Measurements from ENCODE around the gene SLC25A4.
"Not testable (repeated sequence)": the region's sequence is repeated elsewhere in the genome, so short reads cannot be mapped to it uniquely, and the experiment has no call there.

Gene SLC25A4

DNA sequence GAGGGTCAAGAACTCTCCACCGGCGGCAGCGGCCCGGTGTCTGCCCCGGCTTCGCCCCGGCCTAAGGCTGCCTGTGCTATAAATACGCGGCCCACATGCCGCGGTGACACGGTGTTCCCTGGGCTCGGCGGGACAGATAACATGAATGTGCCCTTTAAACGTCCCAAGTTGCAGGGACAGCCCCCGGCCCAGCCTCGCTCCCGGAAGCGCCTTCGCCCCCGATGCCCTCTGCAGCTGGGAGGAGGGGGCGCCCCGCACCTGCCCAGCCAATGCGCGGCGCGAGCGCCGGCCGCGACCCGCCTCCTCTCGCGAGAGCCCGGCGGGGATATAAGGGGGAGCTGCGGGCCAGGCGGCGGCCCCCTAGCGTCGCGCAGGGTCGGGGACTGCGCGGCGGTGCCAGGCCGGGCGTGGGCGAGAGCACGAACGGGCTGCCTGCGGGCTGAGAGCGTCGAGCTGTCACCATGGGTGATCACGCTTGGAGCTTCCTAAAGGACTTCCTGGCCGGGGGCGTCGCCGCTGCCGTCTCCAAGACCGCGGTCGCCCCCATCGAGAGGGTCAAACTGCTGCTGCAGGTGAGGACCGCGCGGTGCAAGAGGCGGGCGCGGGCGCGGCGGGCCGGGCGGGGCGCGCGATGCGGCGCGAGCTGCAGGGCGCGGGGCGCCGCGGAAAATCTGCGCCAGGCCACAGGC, at the start of gene SLC25A4:
SLC25A4 (plus strand) TSS at position 355 of the 689 bp plus-strand sequence; CDS start at position 462, 107 bp downstream.
- DNase-seq (ENCODE audit: low read depth in 3 of 3), result peak; percentile 60 to 69 (median 66)

DNA sequence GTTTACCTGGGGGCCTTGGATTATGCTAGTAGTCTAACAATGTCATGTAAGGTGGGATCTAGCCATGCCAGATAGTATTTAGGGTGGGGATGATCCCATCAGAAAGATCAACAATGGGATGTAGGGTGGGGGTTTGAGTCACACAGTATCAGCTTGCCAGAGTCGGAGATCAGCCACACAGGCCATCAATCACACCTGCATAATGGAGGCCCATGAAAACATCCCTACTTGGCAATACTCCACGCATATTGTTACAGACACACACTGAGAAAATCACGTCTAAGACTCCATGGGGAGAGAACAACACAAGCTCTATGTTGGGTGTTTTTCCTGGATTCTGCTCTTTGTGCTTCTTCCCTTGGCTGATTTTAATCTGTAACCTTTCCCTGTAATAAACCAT, 49.5 kb upstream of the SLC25A4 start:
- DNase-seq (ENCODE audit: low read depth in 3 of 3), result no peak

DNA sequence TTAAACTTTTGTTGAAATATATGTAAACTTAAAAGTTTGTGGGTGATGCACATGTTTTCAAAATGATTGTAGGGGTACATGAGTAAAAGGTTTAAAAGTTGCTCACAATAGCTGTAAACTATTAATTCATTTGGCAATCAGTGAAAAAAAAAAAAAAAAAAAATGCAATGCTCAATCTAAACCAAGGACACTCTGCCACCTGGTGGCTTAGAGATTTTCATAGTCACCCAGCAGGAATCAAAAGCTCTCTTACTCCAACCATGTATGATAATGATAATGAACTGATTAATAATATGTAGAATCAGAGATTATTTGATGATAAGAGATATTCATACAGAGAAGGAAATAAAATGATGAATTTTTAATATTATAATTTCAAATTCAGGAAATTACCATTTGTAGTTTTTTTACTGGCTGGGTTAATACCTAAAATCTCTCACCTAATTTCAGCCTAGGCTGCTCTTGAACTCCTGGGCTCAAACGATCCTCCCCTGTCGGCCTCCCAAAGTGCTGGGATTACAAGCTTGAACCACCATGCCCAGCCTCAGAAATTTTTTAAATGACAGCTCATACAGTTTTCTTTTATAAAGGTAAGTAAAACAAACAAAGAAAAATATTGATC, 46.9 kb upstream of the SLC25A4 start:
- no peak for DNase-seq (ENCODE audit: low read depth in 3 of 3)

DNA sequence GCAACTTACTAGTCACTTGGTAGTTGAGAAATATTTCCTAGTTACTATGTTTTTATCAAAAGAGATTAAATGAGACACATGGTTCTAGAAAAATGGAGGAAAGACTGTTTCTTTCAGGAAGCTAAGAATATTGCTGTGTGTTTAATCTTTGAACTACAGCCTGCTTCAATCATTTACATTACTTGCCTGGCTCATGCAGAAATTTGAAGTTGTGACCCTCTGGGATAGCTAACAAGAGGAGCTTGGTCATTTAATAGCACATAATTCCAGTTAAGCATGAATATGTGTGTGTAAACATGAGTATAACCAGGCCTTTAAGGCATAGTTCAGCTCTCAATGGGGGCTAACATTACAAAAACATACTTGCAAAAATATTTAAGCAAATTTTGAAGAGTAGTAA, 44.6 kb upstream of the SLC25A4 start:
- DNase-seq (ENCODE audit: low read depth in 3 of 3), result no peak

DNA sequence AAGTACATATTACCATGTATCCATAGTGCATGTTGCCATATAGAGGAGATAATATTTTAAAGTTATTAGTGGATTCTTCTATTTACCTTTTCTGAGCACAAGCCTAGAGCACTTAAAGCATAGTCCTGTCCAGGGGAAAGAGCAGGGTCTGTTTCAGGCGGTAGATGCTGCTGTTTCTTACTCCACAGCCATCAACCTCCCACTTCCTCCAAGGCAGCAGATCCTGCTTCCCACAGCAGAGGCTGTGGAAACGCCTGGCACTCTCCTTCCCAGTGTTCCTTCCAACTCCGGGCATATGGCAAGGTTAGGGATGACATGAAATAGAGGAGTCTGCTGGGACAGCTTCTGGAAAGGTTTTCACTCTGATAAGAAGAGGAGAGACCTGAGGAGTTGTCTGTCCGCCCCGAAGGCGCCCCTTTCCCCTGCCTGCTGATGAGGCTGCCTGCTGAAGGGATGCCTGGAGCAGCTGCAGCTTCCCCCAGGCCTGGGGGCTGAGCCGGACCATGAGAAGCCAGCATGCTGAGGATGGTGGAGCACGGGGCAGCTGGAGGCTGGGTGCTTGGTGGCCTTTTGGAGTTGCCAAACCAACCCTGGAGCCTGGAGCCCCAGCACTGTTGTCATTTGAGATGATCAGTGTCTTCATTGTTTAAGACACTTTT, 43.9 kb upstream of the SLC25A4 start:
- no peak for DNase-seq (ENCODE audit: low read depth in 3 of 3)

DNA sequence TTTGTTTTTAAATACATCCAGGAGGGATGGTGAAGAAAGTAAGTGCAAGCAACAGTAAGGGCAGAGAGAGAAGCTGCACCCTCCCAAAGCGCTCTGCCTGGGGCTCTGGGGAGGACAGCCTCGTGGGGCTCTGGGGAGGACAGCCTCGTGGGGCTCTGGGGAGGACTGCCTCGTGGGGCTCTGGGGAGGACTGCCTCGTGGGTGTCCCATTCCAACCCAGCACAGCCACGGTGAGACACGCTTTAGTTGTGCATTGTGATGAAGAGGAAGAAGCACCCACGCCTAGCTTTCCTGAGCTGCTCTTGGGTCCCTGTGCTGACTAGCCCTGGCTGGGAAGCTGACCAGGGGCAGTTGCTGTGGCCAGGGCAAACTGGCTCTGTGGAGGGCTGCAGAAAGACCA, 43.1 kb upstream of the SLC25A4 start:
- no peak for DNase-seq (ENCODE audit: low read depth in 3 of 3)

DNA sequence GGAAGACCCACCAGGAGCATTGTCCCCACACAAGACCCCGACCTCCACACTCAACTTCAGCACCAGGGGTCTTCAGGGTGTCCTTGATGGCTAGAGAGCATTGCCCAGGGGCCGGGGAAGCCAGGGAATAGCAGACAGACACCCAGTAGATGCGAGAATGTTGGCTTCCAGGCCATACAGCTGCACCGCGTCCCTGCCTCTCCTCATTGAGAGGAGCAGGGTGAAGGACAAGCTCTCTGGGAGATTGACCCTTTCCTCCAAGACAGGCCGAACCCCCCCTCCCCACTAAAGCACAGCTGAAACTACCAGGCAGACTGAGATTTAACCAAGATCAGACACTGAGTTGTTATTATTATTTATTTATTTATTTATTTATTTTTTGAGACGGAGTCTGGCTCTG, 42.6 kb upstream of the SLC25A4 start:
- no peak for DNase-seq (ENCODE audit: low read depth in 3 of 3)

DNA sequence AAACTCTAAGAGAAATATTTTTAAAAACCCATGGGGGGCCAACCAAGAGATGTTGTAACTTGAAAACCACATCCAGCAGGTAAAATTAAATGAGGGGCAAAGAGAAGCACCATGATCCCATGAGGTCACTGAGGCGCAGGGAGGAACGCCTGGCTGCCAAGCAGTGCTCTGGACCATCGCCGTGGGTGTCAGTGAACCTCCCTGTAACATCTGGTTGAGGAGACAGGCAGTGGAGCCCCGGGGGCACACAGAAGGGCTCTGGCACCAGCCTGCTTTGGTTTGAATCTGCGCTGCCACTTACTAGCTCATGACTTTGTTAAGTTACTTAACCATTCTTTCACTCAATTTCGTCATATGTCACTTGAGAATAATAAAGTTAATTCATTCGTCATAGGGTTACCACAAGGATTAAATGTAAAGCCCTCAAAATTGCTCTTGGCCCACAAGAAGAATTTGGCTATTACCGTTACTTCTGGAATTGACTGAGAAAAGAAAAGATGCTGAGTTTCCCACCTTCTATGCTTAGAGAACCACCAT, 41.6 kb upstream of the SLC25A4 start:
- DNase-seq (ENCODE audit: low read depth in 3 of 3), result no peak

DNA sequence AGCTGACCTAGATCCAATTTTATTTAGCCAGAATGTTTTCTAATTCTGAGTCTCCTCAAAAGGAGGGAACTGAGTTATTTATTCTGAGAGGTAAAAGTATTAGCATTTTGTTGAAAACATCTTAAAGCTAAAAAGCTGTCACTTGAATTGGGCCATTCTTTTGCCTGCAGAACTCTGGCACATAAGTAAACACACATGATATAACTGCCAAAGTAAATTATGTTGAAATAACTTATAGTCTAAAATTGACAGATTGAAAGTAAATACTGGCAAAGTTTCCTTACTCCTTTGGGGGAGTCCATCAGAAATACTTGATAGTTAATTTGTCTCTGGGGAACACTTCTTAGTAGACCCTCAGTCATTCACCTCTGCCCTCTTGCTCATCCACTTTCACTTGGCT, 38.3 kb upstream of the SLC25A4 start:
- DNase-seq (ENCODE audit: low read depth in 3 of 3), result no peak

DNA sequence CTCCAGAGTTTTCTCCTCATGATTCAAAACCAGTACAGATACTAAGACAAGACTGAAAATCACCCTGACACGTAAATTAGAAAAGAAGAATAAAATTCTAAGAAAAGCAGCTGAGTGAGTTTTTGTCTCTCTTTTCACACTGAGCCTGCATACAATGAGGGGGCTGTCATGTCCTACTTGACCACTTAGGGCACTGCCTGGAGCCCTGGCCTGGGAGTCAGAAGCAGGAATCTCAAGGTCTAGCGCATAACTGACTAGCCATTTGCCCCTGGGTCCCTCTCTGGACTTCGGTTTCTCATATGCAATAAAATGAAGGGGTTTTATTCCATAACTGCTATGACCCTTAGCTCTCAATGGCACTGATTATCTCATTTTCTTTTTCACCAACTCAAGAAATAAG, 36.7 kb upstream of the SLC25A4 start:
- DNase-seq (ENCODE audit: low read depth in 3 of 3), result no peak

DNA sequence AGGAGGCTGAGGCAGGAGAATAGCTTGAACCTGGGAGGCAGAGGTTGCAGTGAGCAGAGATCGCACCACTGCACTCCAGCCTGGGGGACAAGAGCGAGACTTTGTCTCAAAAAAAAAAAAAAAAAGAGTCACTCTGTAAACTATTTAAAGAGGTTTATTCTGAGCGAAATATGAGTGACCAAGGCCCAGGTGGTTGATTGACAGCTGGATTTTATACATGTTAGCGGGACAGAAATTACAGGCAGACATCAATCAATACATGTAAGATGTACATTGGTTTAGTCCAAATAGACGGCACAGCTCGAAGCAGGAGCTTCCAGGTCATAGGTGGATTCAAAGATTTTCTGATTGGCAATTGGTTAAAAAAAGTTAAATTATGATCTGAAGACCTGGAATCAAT, 35.5 kb upstream of the SLC25A4 start:
- DNase-seq (ENCODE audit: low read depth in 3 of 3), result not testable (repeated sequence)

DNA sequence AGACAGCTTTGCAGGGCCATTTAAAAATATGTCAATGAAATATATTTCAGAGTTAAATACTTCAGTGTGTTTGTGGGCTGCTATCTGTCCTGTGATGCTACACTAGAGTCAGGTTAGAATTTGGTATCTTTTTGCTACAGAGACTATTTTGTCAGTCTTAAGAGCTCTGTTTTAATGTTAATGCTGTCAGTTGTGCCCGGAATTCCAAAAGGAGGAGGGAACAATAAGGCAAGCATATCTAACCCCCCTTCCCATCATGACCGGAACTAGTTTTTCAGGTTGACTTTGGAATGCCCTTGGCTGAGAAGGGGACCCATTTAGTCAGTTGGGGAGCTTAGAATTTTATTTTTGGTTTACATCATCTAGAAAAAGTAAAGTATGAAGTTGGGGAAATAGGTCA, 34.9 kb upstream of the SLC25A4 start:
- DNase-seq (ENCODE audit: low read depth in 3 of 3), result no peak

DNA sequence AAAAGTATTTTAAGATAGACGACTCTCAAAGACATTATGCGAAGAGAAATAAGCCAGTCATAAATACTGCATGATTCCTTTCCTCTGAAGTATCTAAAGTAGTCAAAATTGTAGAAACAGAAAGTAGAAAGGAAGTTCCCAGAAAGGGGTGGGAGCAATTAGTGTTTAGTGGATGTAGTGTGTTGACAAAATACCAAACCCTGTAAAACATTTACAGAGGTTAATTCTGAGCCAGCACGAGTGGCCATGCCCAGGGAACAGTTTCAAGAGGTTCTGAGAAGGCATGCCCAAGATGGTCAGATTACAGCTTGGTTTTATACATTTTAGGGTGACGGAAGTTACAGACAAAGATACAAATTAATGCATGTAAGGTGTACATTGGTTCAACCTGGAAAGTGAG, 34.4 kb upstream of the SLC25A4 start:
- no peak for DNase-seq (ENCODE audit: low read depth in 3 of 3)

DNA sequence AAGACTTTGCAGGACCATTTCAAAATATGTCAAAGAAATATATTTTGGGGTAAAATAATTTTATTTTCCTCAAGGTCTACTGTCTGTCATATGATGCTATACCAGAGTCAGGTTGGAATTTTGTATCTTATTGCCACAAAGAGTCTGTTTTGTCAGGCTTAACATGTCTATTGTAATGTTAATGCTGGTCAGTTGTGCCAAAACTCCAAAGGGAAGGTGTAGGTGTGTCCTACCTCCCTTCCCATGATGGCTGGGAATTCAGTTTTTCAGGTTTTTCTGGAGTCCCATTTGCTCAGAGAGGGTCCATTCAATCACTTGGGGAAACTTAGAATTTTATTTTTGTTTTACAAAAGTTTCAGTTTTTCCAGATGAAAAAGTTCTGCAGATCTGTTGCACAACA, 33.3 kb upstream of the SLC25A4 start:
- no peak for DNase-seq (ENCODE audit: low read depth in 3 of 3)

DNA sequence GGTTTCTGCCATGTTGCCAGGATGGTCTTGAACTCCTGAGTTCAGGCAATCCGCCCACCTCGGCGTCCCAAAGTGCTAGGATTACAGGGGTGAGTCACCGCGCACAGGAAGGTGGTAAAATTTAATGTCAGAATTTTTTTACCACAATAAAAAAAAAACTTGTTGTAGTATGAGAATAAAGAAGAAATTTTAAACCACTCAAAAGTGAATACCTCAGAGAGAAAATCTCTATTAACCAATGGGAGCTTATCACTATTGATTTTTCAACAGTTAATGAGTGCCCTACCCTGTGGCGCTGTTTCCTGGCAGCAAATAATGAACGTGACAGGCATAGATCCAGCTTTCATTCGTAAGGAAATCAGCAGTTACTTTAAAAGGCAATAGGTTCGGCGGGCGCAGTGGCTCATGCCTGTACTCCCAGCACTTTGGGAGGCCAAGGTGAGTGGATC, 32.7 kb upstream of the SLC25A4 start:
- DNase-seq (ENCODE audit: low read depth in 3 of 3), result no peak

DNA sequence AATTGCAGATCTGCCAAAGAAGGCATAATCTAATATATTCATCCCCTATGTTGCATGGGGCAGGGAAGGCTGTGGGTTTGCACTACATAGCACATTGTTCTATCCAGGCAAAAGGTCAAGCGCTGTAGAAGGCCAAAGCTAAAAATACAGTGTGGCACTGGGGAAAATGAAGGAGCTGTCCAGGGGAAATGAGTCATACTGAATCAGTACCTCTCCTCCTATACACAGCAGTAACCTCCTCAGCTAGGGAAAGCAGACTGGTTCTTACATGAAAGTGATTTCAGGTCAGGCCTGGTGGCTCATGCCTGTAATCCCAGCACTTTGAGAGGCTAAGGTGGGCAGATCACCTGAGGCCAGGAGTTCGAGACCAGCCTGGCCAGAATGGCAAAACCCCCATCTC, 31.0 kb upstream of the SLC25A4 start:
- DNase-seq (ENCODE audit: low read depth in 3 of 3), result no peak

DNA sequence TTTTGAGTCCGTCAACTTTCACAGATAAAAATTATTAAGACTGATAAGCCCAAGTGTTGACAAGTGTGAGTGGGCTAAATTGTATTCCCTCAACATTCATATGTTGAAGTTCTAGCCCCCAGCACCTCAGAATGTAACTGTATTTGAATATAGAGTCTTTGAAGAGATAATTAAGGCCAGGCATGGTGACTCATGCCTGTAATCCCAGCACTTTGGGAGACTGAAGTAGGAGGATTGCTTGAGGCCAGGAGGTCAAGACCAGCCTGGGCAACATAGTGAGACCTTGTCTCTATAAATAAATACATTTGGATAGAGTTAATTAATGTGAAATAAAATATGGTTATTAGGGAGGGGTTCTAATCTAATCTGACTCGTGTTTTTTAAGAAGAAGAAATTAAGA, 29.7 kb upstream of the SLC25A4 start:
- no peak for DNase-seq (ENCODE audit: low read depth in 3 of 3)

DNA sequence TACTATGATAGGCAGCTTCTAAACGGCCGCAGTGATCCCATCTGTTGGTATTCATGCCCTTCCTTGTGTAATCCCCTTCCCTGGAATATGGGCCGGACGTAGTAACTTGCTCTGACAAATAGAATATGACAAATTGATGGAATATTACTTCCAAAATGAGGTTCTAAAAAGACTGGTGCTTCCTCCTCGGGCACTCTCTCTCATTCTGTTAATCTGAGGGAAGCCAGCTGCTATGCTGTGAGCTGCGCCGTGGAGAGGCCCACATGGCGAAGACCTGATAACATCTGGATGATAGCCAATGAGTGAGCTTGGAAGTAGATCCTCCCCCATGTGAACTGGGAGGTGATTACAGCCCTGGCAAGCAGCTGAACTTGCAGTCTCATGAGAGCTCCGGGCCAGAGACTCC, 27.2 kb upstream of the SLC25A4 start:
- no peak for DNase-seq (ENCODE audit: low read depth in 3 of 3)

DNA sequence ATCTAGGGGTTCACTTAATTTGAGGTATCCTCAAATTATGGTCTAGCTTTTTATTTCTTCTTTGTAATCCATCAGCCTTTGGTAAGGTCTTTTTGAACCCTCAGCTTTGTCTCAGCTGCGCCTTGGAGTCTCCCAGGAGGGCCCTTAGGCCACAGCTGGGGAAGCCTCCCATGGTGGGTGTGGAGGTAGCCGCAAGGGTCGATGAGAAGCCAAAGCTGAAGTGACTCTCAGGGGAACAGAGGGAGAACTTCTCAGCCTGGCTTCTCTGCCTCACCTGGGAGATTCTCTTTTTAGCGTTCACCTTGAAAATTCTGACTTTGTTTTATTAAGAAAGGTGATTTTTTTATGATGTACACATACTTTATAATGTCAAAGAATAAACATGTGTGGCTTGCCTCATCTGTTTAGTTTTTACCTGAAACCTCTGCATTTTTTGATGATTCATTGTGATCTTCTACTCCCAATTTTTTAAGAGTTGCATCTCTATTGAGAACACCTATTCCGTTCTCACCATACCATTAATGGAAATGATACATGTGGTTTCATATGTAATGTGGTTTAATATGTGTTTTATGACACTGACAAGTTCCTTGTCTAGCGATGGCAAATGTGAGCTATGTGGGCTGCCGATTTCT, 25.6 kb upstream of the SLC25A4 start:
- DNase-seq (ENCODE audit: low read depth in 3 of 3), result no peak

DNA sequence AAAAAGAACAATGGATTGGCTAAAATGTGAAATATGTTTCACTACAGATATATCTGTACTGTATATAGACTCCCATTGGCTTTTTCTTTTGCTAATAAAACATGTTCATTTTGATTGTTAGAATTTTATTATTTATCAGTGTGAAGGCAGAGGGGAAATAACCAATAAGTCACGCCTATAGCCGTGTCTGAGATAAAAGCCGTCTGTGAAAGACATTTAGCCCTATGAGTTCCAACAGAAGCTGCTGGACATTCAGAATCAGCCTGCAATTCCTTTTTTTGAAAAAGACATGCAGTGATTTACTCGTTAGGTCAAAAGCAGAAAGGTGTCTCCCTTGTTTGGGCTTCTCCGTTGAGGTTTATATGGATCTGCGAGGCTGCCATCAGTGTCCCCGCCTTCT, 24.2 kb upstream of the SLC25A4 start:
- no peak for DNase-seq (ENCODE audit: low read depth in 3 of 3)

DNA sequence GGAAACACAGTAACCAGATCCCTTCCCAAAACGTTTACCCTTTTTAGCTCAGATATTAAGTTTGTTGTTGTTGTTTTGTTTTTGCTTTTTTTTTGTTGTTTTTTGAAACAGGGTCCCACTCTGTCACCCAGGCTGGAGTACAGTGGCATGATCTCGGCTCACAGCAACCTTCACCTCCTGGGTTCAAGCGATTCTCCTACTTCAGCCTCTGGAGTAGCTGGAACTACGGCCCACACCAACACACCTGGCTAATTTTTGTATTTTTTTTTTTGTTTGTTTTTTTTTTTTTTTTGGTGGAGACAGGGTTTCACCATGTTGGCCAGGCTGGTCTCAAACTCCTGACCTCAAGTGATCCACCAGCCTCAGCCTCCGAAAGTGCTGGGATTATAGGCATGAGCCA, 23.6 kb upstream of the SLC25A4 start:
- DNase-seq (ENCODE audit: low read depth in 3 of 3), result not testable (repeated sequence)

DNA sequence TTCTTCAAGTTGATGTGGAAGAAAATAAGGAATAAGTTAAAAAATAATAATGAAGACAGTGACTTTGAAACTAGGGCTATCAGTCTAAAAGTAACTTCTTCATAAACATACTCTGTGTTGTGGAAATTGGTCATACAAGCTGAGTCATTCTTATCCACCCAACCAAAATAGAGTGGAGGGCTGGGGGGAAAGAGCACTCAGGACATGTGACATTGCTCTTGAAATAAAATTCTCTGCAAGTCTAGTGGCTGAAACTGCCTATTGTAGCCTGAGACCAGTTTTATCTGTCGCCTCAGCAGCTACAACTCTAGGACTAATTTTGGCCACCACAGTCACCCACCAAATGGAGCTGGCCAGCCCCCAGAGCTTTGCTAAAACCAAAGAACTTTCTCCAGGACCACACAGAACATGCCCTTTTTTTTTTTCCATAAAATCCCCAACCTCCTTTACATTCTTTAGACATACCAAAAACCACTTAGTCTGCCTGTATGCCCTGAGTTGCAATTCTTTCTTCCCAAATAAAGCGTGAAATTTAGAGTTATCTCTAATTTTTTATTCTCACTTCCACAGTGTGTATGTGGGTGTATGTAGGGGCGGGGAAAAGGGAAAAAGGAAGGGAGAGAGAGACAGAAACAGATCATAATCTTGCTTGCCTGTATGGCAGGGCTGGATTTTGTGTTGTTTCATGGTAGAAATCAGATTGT, 23.0 kb upstream of the SLC25A4 start:
- no peak for DNase-seq (ENCODE audit: low read depth in 3 of 3)
